OCI-LY7 (cell line): ENCODE data around the gene TBR1.

Source experiments
- EZH2phosphoT487 ChIP-seq: fragments of 200-600 bp; sonication (generic); IDR thresholded peaks from 2 replicates; pipeline ENCODE4 v1.6.1; 2018; ENCODE audit warnings: low read depth, borderline replicate concordance, mild to moderate bottlenecking, mixed run types, antibody characterized with exemption, low read length, moderate library complexity, mixed read lengths
- TF ChIP-seq, protein P1 (sequence below): fragments of 200-600 bp; sonication (generic); conservative IDR thresholded peaks from 2 replicates; pipeline ENCODE4 v1.5.1; 2014; ENCODE audit warnings: mild to moderate bottlenecking, antibody characterized with exemption, low read length, moderate library complexity, mixed read lengths

- TF ChIP-seq, protein P1, sequence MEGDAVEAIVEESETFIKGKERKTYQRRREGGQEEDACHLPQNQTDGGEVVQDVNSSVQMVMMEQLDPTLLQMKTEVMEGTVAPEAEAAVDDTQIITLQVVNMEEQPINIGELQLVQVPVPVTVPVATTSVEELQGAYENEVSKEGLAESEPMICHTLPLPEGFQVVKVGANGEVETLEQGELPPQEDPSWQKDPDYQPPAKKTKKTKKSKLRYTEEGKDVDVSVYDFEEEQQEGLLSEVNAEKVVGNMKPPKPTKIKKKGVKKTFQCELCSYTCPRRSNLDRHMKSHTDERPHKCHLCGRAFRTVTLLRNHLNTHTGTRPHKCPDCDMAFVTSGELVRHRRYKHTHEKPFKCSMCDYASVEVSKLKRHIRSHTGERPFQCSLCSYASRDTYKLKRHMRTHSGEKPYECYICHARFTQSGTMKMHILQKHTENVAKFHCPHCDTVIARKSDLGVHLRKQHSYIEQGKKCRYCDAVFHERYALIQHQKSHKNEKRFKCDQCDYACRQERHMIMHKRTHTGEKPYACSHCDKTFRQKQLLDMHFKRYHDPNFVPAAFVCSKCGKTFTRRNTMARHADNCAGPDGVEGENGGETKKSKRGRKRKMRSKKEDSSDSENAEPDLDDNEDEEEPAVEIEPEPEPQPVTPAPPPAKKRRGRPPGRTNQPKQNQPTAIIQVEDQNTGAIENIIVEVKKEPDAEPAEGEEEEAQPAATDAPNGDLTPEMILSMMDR, result no peak
- TF ChIP-seq EZH2phosphoT487, result no peak
These were observed 41.7 kb upstream of the TBR1 start for GRCh38 chr2:161374446-161374845.
